GM12878 (cell line): ENCODE measurements around the gene CELSR2. TPM values are rescaled to one million over a fixed set of nuclear protein-coding genes. Genes with fewer than 3 reads are reported as not detected.

Experiments
- ATAC-seq: fragments of 200-7000 bp; cut with Tn5 transposase; 3 replicates; pipeline ENCODE4 v1.9.1; 2020; ENCODE audit warnings: mild to moderate bottlenecking, moderate library complexity
- BruUV-seq: library from RNA; stranded (reverse); fragments of 400-500 nt; replicated peaks from 2 replicates; lab custom pipeline; 2021; lab: Mats Ljungman, UMichigan
- CTCF ChIA-PET: fragments of 300-600 bp; sonication (Branson Sonifier 250); formaldehyde crosslinking; extraction: SDS; loops from one replicate; lab custom pipeline; 2021; ENCODE audit warnings: inconsistent platforms; lab: Yijun Ruan, JAX
- POLR2A ChIA-PET: fragments of 350-600 bp; formaldehyde crosslinking; extraction: SDS; loops from one replicate; lab custom pipeline; 2021; ENCODE audit warnings: inconsistent platforms; lab: Charles Lee
- RAD21 ChIA-PET: fragments of 300-600 bp; sonication (Branson Sonifier 250); formaldehyde crosslinking; loops from one replicate; lab custom pipeline; 2023; ENCODE audit warnings: antibody characterized with exemption; ENCODE audit not compliant: unreplicated experiment; lab: Charles Lee
- SMC1A ChIA-PET: fragments of 300-600 bp; sonication (Branson Sonifier 250); formaldehyde crosslinking; loops from one replicate; lab custom pipeline; 2023; ENCODE audit not compliant: unreplicated experiment, uncharacterized antibody; lab: Charles Lee
- DNase-seq: peaks from one replicate; pipeline ENCODE4 v3.0.0-alpha.2; 2011; ENCODE audit warnings: low read depth, low spot score
- FAIRE-seq: peaks from 3 replicates; lab custom pipeline; 2011; peaks lifted over from hg19 to GRCh38; lab: Jason Lieb, UNC
- H2AFZ ChIP-seq: 2 replicates; pipeline ENCODE4 v1.6.0; 2011; ENCODE audit warnings: low read depth, low read length, control low read depth; ENCODE audit not compliant: control insufficient read depth
- H3K27ac ChIP-seq: 2 replicates; pipeline ENCODE4 v1.5.1; 2011; ENCODE audit warnings: control low read depth; ENCODE audit not compliant: control insufficient read depth, insufficient read depth
- H3K27me3 ChIP-seq, 2 experiments: replicated peaks in 1 of 2; 2 replicates each; pipeline versions ENCODE4 v1.6.0 to v1.6.1; 2011; ENCODE audit warnings: low read length in 1 of 2; ENCODE audit not compliant: control insufficient read depth in 2 of 2, insufficient read depth in 2 of 2
- H3K36me3 ChIP-seq, 2 experiments: 2 replicates each; pipeline ENCODE4 v1.5.1; 2011; ENCODE audit warnings: low read length in 1 of 2; ENCODE audit not compliant: control insufficient read depth in 2 of 2, insufficient read depth in 2 of 2
- H3K4me1 ChIP-seq: 2 replicates; pipeline ENCODE4 v1.6.1; 2011; ENCODE audit warnings: mild to moderate bottlenecking, low read length, moderate library complexity, mixed read lengths; ENCODE audit not compliant: control insufficient read depth, insufficient read depth
- H3K4me2 ChIP-seq: 2 replicates; pipeline ENCODE4 v1.6.0; 2011; ENCODE audit warnings: control low read depth; ENCODE audit not compliant: control insufficient read depth, insufficient read depth
- H3K4me3 ChIP-seq: fragments of 200-600 bp; sonication (generic); 2 replicates; pipeline ENCODE4 v1.5.1; 2016
- H3K79me2 ChIP-seq: 2 replicates; pipeline ENCODE4 v1.6.0; 2011; ENCODE audit warnings: low read length; ENCODE audit not compliant: control insufficient read depth, insufficient read depth
- H3K9ac ChIP-seq: 2 replicates; pipeline ENCODE4 v1.8.0; 2011; ENCODE audit warnings: low read length, control low read depth, mixed read lengths; ENCODE audit not compliant: control insufficient read depth, insufficient read depth
- H3K9me3 ChIP-seq: replicated peaks from 3 replicates; pipeline ENCODE4 v1.5.1; 2011; ENCODE audit warnings: mild to moderate bottlenecking, low read length; ENCODE audit not compliant: control insufficient read depth, insufficient read depth
- H4K20me1 ChIP-seq: 2 replicates; pipeline ENCODE4 v1.6.0; 2011; ENCODE audit not compliant: control insufficient read depth, insufficient read depth
- IRF5 ChIP-seq: fragments of 450-650 bp; IDR thresholded peaks from 2 replicates; pipeline ENCODE4 v1.6.1; 2017; ENCODE audit warnings: borderline replicate concordance
- MYB ChIP-seq: fragments of 150-350 bp; IDR thresholded peaks from 2 replicates; pipeline ENCODE4 v1.6.1; 2014; ENCODE audit warnings: mild to moderate bottlenecking, low read depth, low read length, borderline replicate concordance
- ZNF207 ChIP-seq: fragments of 450-650 bp; IDR thresholded peaks from 2 replicates; pipeline ENCODE4 v1.6.1; 2014; ENCODE audit warnings: antibody characterized with exemption, mild to moderate bottlenecking, borderline replicate concordance
- ZNF592 ChIP-seq: fragments of 450-650 bp; IDR thresholded peaks from 2 replicates; pipeline ENCODE4 v1.6.1; 2017; ENCODE audit warnings: mild to moderate bottlenecking, moderate library complexity
- WGBS: methylation state at CpG from one replicate; pipeline ENCODE4 v1.1.6; 2016; ENCODE audit warnings: low lambda C conversion rate; ENCODE audit not compliant: insufficient replicate concordance, insufficient coverage; ENCODE audit errors: missing lambda C conversion rate; 5-methylcytosine and 5-hydroxymethylcytosine counted together
- in situ Hi-C: fragments of 300-500 bp; cut with MboI; formaldehyde crosslinking; loops from 9 replicates; pipeline ENCODE4 v1.14.3; 2018; ENCODE audit warnings: mixed read lengths
- intact Hi-C: fragments of 100-400 bp; cut with micrococcal nuclease; formaldehyde crosslinking; loops from one replicate; pipeline ENCODE4 v1.14.2; 2022; ENCODE audit not compliant: unreplicated experiment
- polyA plus RNA-seq, 11 experiments: library from polyadenylated mRNA; depleted of rRNA in 4 of 11; unstranded in 6 of 11; stranded (reverse) in 5 of 11; fragments of >200 nt; fragmentation: Nextera tagmentation in 4 of 11; fragmentation: Illumina TruSeq in 1 of 11; extraction: Ambion mirVana in 4 of 11; extraction: Trizol in 1 of 11; gene quantifications; 1 replicate in 1 of 11; 2 replicates in 10 of 11; pipeline versions ENCODE4 v1.2.1 to v1.2.3, GENCODE V29; 2011 to 2016; ENCODE audit warnings: inconsistent platforms in 2 of 11, missing spikeins in 2 of 11, low read depth in 1 of 11
- total RNA-seq, 4 experiments: library from RNA; depleted of rRNA in 3 of 4; stranded (reverse); fragments of >200 nt in 3 of 4; fragmentation: Illumina TruSeq in 1 of 4; extraction: Trizol in 1 of 4; gene quantifications; 2 replicates each; pipeline versions ENCODE4 v1.2.1 to v1.2.3, GENCODE V29; 2013 to 2021

The CELSR2 gene
- total and polyA plus RNA-seq, 10 of the 15 experiments (the other 5 are each of a cell fraction or from before 2014, with no cell fraction given) = under 0.01 to 0.15 (median 0.04) TPM; not detected in 2

- Histone ChIP-seq H3K9me3 (no peaks in the 10 kb centered on the region), H3K4me3 (no peak overlapping the region), H2AFZ (no peak overlapping the region), H3K27ac (no peak overlapping the region), H3K36me3 (no peaks in the 10 kb centered on the region), H3K4me1 (no peaks in the 10 kb centered on the region), H3K79me2 (no peaks in the 10 kb centered on the region), H3K9ac (no peak overlapping the region), H4K20me1 (no peaks in the 10 kb centered on the region), H3K4me2 (no peak overlapping the region), H3K27me3 (peaks cover 1 to 4% of the 10 kb centered on the region in 2 experiments; a peak in 3 of 4 replicates)
- ATAC-seq = no peak
- TF ChIP-seq ZNF207 (no peak), IRF5 (no peak), MYB (no peak), ZNF592 (no peak)
- no TSS peak for BruUV-seq
- CTCF ChIA-PET = interaction anchor here (1.6 kb wide), 1 partner anchor 277 kb away, joined by 11 read pairs; no protein-coding TSS in a partner anchor
- no peak for FAIRE-seq
- POLR2A ChIA-PET = no interaction called here
- DNase-seq = no peak
- SMC1A ChIA-PET = interaction anchor here (1.1 kb wide), 1 partner anchor 49 kb away, joined by 3 read pairs; no protein-coding TSS in a partner anchor
- intact Hi-C loops = no loop called here
- 34% methylated on average over 15 of the region's 15 CpGs for WGBS
- RAD21 ChIA-PET = interaction anchor here (0.6 kb wide), 1 partner anchor 217 kb away, joined by 3 read pairs; no protein-coding TSS in a partner anchor
- in situ Hi-C loops = no loop called here
These were observed 5.8 kb downstream of the CELSR2 start for GRCh38 chr1:109255097-109255651.
